ENCODE data around the gene ZNF681.

GRCh38 chr19:23790641-23791488 is 32.2 kb upstream of the ZNF681 start:
- TF ChIP-seq CTCF (conservative IDR thresholded peaks at IDR 0.05) (no peak), EZH2 (IDR thresholded peaks at IDR 0.05; ENCODE audit: low read depth) (no peak)

Data from PC-9 (cell line).